ENCODE results near the gene GNAI1. TPM values are rescaled to one million over a fixed set of nuclear protein-coding genes. Genes with fewer than 3 reads are reported as not detected.

GNAI1 gene
- total RNA-seq, 2 donors from 2014 or later, result 21.5 to 27.0 TPM

- DNase-seq, result no peak
- 92 to 96% methylated on average over 1 to 4 of the region's 4 CpGs for WGBS, 2 experiments (ENCODE audit: insufficient coverage in 1 of 2, insufficient read length in 1 of 2)
- Histone ChIP-seq H3K4me3 (ENCODE audit: low read length) (no peak overlapping the region), H3K36me3 (ENCODE audit: control insufficient read depth, insufficient read depth, low read length) (no peaks in the 10 kb centered on the region), H3K9me3 (ENCODE audit: control insufficient read depth, low read length) (no peaks in the 10 kb centered on the region), H3K27me3 (ENCODE audit: control insufficient read depth, insufficient read depth, low read length, poor library complexity, severe bottlenecking) (no peaks in the 10 kb centered on the region), H3K4me1 (ENCODE audit: control insufficient read depth, insufficient read depth, low read length) (no peaks in the 10 kb centered on the region), H3K27ac (ENCODE audit: low read depth, low read length) (no peak overlapping the region), H3K9ac (ENCODE audit: extremely low read depth, low read length, poor library complexity, severe bottlenecking) (no peak overlapping the region)
- no peak overlapping the region for H3K4me3 Mint-ChIP-seq
- H3K27me3 Mint-ChIP-seq (ENCODE audit: insufficient read depth), result peaks cover 13% of the 10 kb centered on the region
- no peaks in the 10 kb centered on the region for H3K9me3 Mint-ChIP-seq
- no peak for TF ChIP-seq CTCF (conservative IDR thresholded peaks at IDR 0.05)
- no peak overlapping the region for H3K27ac Mint-ChIP-seq
- H3K36me3 Mint-ChIP-seq (ENCODE audit: low read depth), result no peaks in the 10 kb centered on the region
- H3K4me1 Mint-ChIP-seq, result peaks cover 18% of the 10 kb centered on the region
Observed at GRCh38 chr7:80140388-80140787, 5.8 kb downstream of the GNAI1 start.

- Mint-ChIP-seq H3K27me3 (ENCODE audit: insufficient read depth) (peaks cover 10% of the 10 kb centered on the region), H3K27ac (no peak overlapping the region), H3K9me3 (no peaks in the 10 kb centered on the region), H3K4me3 (no peak overlapping the region), H3K4me1 (peaks cover 26% of the 10 kb centered on the region), H3K36me3 (ENCODE audit: low read depth) (no peaks in the 10 kb centered on the region)
- DNase-seq, result no peak
- Histone ChIP-seq H3K27me3 (ENCODE audit: control insufficient read depth, insufficient read depth, low read length, poor library complexity, severe bottlenecking) (no peaks in the 10 kb centered on the region), H3K9ac (ENCODE audit: extremely low read depth, low read length, poor library complexity, severe bottlenecking) (no peak overlapping the region), H3K27ac (ENCODE audit: low read depth, low read length) (no peak overlapping the region), H3K36me3 (ENCODE audit: control insufficient read depth, insufficient read depth, low read length) (no peaks in the 10 kb centered on the region), H3K4me3 (ENCODE audit: low read length) (no peak overlapping the region), H3K9me3 (ENCODE audit: control insufficient read depth, low read length) (no peaks in the 10 kb centered on the region), H3K4me1 (ENCODE audit: control insufficient read depth, insufficient read depth, low read length) (peaks cover 2% of the 10 kb centered on the region)
- no peak for TF ChIP-seq CTCF (conservative IDR thresholded peaks at IDR 0.05)
- 87 to 100% methylated on average over 2 of the region's 2 CpGs for WGBS, 2 experiments (ENCODE audit: insufficient coverage in 1 of 2, insufficient read length in 1 of 2)
Observed at GRCh38 chr7:80141376-80141775, 6.7 kb downstream of the GNAI1 start.

GRCh38 chr7:80142853-80143580 is 8.4 kb downstream of the GNAI1 start:
- WGBS, 2 experiments (ENCODE audit: insufficient coverage in 1 of 2, insufficient read length in 1 of 2), result 83% methylated on average over 1 of the region's 1 CpG; no CpG with 5 or more reads in 1 of the 2 experiments
- Mint-ChIP-seq H3K4me1 (peaks cover 21% of the 10 kb centered on the region), H3K36me3 (ENCODE audit: low read depth) (no peaks in the 10 kb centered on the region), H3K27me3 (ENCODE audit: insufficient read depth) (no peaks in the 10 kb centered on the region), H3K9me3 (no peaks in the 10 kb centered on the region), H3K4me3 (no peak overlapping the region), H3K27ac (no peak overlapping the region)
- H3K27ac ChIP-seq (ENCODE audit: low read depth, low read length), result no peak overlapping the region
- H3K9ac ChIP-seq (ENCODE audit: extremely low read depth, low read length, poor library complexity, severe bottlenecking), result no peak overlapping the region
- no peaks in the 10 kb centered on the region for H3K36me3 ChIP-seq (ENCODE audit: control insufficient read depth, insufficient read depth, low read length)
- no peak for TF ChIP-seq CTCF (conservative IDR thresholded peaks at IDR 0.05)
- no peak overlapping the region for H3K4me3 ChIP-seq (ENCODE audit: low read length)
- DNase-seq, result no peak
- peaks cover 2% of the 10 kb centered on the region for H3K4me1 ChIP-seq (ENCODE audit: control insufficient read depth, insufficient read depth, low read length)
- no peaks in the 10 kb centered on the region for H3K9me3 ChIP-seq (ENCODE audit: control insufficient read depth, low read length)
- no peaks in the 10 kb centered on the region for H3K27me3 ChIP-seq (ENCODE audit: control insufficient read depth, insufficient read depth, low read length, poor library complexity, severe bottlenecking)
